Mononuclear cell (primary cell): Measurements from ENCODE around the gene CDC42EP4. TPM values are rescaled to one million over a fixed set of nuclear protein-coding genes. Genes with fewer than 3 reads are reported as not detected.

ENCODE experiments used
- H3K27me3 ChIP-seq: 2 replicates; pipeline ENCODE4 v1.6.0; 2011; ENCODE audit warnings: low read length, control low read depth; ENCODE audit not compliant: insufficient read depth
- H3K4me1 ChIP-seq: 2 replicates; pipeline ENCODE4 v1.5.1; 2011; ENCODE audit warnings: mild to moderate bottlenecking, low read length, control low read depth; ENCODE audit not compliant: insufficient read depth
- H3K4me3 ChIP-seq: 2 replicates; pipeline ENCODE4 v1.5.1; 2011; ENCODE audit warnings: mild to moderate bottlenecking, low read length, moderate library complexity
- H3K9me3 ChIP-seq: 2 replicates; pipeline ENCODE4 v1.5.1; 2011; ENCODE audit warnings: low read depth, mild to moderate bottlenecking, control low read depth, low read length
- total RNA-seq: library from RNA; depleted of rRNA; stranded (reverse); fragments of >200 nt; gene quantifications from one replicate; pipeline ENCODE4 v1.2.3, GENCODE V29; 2012

CDC42EP4 gene
- total RNA-seq, 1 donor: 11.5 TPM

DNA sequence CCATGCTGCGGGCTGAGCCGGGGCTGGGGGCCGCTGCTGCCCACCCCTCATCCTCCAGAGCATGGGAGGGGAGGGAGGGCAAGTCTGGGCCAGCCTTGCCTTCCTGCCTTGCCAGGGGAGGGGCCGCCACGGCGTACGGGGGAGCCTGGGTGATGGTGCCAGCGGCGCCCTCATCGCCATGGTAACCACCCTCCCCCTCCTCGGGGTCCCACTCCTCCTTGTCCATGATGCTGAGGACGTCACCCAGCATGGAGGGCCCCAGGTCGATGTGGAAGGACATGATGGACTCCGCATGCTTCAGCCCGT lies 26.2 kb downstream of the CDC42EP4 start:
- H3K4me3 ChIP-seq: no peak overlapping the region
- no peaks in the 10 kb centered on the region for H3K9me3 ChIP-seq
- peaks cover 15% of the 10 kb centered on the region for H3K4me1 ChIP-seq
- H3K27me3 ChIP-seq: no peaks in the 10 kb centered on the region

DNA sequence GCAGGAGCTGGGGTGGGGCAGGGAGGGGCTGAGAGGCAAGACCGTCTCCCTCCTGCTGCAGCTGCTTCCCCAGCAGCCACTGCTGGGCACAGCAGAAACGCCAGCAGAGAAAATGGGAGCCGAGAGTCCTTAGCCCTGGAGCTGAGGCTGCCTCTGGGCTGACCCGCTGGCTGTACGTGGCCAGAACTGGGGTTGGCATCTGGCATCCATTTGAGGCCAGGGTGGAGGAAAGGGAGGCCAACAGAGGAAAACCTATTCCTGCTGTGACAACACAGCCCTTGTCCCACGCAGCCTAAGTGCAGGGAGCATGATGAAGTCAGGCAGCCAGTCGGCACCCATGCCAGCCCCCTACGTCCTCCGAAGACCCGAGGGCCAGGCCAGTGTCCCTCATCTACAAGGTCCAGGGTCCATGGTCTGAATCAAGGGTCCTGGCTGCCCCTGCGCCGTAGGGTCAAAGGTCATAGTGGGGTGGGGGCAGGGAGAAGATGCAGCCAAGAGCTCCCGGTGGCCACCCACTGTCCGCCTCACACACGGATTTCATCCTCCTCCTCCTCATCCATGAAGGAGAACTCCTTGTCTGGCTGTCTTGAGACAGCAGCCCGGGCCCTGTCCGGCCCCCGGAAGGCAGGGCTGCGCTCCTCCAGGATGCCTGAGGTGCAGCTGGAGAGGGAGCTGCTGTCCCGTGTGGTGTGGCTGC lies 26.7 kb downstream of the CDC42EP4 start:
- H3K27me3 ChIP-seq: no peaks in the 10 kb centered on the region
- peaks cover 10% of the 10 kb centered on the region for H3K4me1 ChIP-seq
- H3K9me3 ChIP-seq: no peaks in the 10 kb centered on the region
- H3K4me3 ChIP-seq: no peak overlapping the region

- no peaks in the 10 kb centered on the region for H3K9me3 ChIP-seq
- H3K27me3 ChIP-seq: no peaks in the 10 kb centered on the region
- no peak overlapping the region for H3K4me3 ChIP-seq
- H3K4me1 ChIP-seq: peaks cover 3% of the 10 kb centered on the region
Observed at GRCh38 chr17:73284354-73284753, 27.4 kb downstream of the CDC42EP4 start.

DNA sequence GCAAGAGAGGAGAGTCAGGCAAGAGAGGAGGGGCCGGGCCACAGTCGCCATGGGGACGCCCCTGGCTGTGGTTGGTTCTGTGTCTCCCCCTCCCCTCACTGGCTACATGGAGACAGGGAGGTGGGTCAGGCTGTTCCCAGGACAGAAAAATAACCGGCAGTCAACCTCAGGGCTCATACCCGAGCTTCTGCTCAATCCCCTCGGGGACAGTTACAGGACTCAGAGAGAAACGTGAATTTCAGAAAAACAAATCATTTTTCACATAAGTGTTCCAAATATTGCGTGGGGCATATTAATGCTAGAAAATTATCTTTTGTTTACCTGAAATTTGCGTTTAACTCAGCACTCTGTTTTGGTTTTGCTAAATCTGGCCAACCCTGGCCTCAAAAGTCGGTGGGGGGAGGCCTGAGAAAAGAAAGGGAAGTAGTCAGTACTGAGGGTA lies 27.9 kb downstream of the CDC42EP4 start:
- Histone ChIP-seq H3K4me3 (no peak overlapping the region), H3K9me3 (no peaks in the 10 kb centered on the region), H3K4me1 (no peaks in the 10 kb centered on the region), H3K27me3 (no peaks in the 10 kb centered on the region)

DNA sequence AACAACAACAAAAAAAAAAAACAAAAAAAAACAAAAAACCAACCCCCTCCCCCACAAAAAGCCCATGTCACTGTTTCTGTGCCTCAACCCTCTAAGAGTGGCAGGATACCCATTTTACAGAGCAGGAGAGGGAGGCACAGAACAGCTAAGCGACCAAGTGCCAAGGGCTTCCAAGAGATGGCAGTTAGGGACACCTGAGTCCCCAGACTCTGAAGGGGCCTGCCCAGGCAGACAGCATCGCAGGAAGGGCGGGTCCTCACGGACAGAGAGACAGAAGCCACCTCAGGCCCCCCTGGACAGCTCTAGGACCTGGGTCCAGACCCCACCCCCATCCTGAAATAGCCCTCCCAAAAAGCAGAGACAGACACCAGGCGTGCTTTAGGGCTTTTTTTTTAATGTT lies 28.6 kb downstream of the CDC42EP4 start:
- no peak overlapping the region for H3K4me3 ChIP-seq

DNA sequence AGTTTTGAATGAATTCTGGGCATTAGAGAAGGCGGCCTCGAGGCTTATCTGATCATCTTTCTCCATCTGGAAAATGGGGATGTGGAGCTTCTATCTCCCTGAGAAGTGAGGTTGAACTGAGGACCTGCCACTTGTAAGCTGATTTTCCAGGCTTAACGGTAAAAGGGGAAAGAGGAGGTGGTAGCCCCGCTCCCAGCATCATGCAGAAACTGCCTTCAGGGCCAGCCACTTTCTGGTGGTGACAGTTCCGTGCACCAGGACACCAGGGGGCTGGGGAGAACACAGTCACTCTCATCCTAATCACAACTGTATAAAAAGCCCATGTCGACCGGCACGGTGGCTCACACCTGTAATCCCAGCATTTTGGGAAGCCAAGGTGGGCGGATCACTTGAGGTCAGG lies 29.2 kb downstream of the CDC42EP4 start:
- Histone ChIP-seq H3K4me3 (no peak overlapping the region), H3K4me1 (no peaks in the 10 kb centered on the region), H3K27me3 (no peaks in the 10 kb centered on the region), H3K9me3 (no peaks in the 10 kb centered on the region)

More for the DNA sequence above, 28.6 kb downstream of the CDC42EP4 start:
- Histone ChIP-seq H3K27me3 (no peaks in the 10 kb centered on the region), H3K4me1 (no peaks in the 10 kb centered on the region), H3K9me3 (no peaks in the 10 kb centered on the region)

- Histone ChIP-seq H3K4me3 (no peak overlapping the region), H3K9me3 (no peaks in the 10 kb centered on the region), H3K4me1 (no peaks in the 10 kb centered on the region), H3K27me3 (no peaks in the 10 kb centered on the region)
Observed at GRCh38 chr17:73281928-73282327, 29.9 kb downstream of the CDC42EP4 start.

- Histone ChIP-seq H3K27me3 (no peaks in the 10 kb centered on the region), H3K4me1 (no peaks in the 10 kb centered on the region), H3K9me3 (no peaks in the 10 kb centered on the region)
Observed at GRCh38 chr17:73280191-73280590, 31.6 kb downstream of the CDC42EP4 start.

GRCh38 chr17:73279704-73280103 lies 32.1 kb downstream of the CDC42EP4 start:
- Histone ChIP-seq H3K4me3 (no peak overlapping the region), H3K9me3 (no peaks in the 10 kb centered on the region), H3K27me3 (no peaks in the 10 kb centered on the region), H3K4me1 (no peaks in the 10 kb centered on the region)

More at GRCh38 chr17:73280191-73280590, 31.6 kb downstream of the CDC42EP4 start:
- no peak overlapping the region for H3K4me3 ChIP-seq

GRCh38 chr17:73278465-73279453 lies 33.0 kb downstream of the CDC42EP4 start:
- Histone ChIP-seq H3K9me3 (no peaks in the 10 kb centered on the region), H3K4me1 (no peaks in the 10 kb centered on the region), H3K27me3 (no peaks in the 10 kb centered on the region), H3K4me3 (no peak overlapping the region)

- H3K4me3 ChIP-seq: no peak overlapping the region
- no peaks in the 10 kb centered on the region for H3K4me1 ChIP-seq
- no peaks in the 10 kb centered on the region for H3K27me3 ChIP-seq
- no peaks in the 10 kb centered on the region for H3K9me3 ChIP-seq
Observed at GRCh38 chr17:73278049-73278464, 33.7 kb downstream of the CDC42EP4 start.

- no peaks in the 10 kb centered on the region for H3K27me3 ChIP-seq
- H3K4me3 ChIP-seq: no peak overlapping the region
- no peaks in the 10 kb centered on the region for H3K9me3 ChIP-seq
- H3K4me1 ChIP-seq: no peaks in the 10 kb centered on the region
Observed at GRCh38 chr17:73274490-73274889, 37.3 kb downstream of the CDC42EP4 start.

DNA sequence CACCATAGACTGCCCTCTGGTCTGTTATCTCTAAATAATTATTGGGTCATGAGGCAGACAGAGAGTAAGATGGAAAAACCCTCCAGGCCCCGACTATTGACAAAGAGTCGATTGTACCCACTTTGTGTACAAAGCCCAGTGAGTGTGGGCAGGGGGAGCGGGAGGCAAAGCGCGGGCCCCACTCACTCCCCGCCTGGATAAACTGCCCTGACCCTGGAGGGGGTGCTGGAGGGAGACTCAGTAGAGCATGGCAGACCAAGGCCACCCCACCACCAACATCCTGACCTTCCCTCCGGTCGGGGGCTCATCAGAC lies 38.9 kb downstream of the CDC42EP4 start:
- H3K4me1 ChIP-seq: no peaks in the 10 kb centered on the region
- no peak overlapping the region for H3K4me3 ChIP-seq
- no peaks in the 10 kb centered on the region for H3K9me3 ChIP-seq
- H3K27me3 ChIP-seq: no peaks in the 10 kb centered on the region

DNA sequence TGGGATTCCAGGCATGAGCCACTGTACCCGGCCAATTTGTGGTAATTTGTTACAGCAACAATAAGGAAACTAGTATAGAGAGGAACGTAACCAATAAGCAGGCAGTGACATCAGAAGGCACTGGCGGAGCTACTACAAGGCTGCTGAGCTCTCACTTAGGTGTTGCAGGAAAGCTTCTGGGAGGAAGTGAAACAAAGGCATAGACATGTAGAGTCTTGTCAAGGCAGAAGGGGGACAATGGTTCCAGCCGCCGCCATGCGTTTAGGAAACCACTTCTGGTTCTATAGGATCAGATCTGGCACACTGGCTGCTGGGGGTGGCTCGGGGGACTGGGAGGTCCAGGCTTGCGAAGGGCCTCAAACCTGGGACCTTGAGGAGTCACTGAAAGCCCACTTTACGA lies 40.7 kb downstream of the CDC42EP4 start:
- Histone ChIP-seq H3K27me3 (no peaks in the 10 kb centered on the region), H3K4me3 (no peak overlapping the region), H3K4me1 (no peaks in the 10 kb centered on the region), H3K9me3 (no peaks in the 10 kb centered on the region)

GRCh38 chr17:73269791-73270190 lies 42.0 kb downstream of the CDC42EP4 start:
- Histone ChIP-seq H3K9me3 (no peaks in the 10 kb centered on the region), H3K27me3 (no peaks in the 10 kb centered on the region), H3K4me1 (no peaks in the 10 kb centered on the region), H3K4me3 (no peak overlapping the region)

DNA sequence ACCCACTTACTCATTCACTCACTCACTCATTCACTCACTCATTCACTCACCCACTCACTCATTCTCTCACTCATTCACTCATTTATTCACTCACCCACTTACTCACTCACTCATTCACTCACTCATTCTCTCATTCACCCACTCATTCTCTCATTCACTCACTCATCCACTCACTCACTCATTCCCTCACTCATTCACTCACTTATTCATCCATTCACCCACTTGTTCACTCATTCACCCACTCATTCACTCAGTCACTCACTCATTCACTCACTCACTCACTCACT lies 42.5 kb downstream of the CDC42EP4 start:
- Histone ChIP-seq H3K27me3 (no peaks in the 10 kb centered on the region), H3K4me3 (no peak overlapping the region), H3K9me3 (no peaks in the 10 kb centered on the region), H3K4me1 (no peaks in the 10 kb centered on the region)
